ENCODE data around the gene TMEM217.
"Not testable (repeated sequence)": the region's sequence is repeated elsewhere in the genome, so short reads cannot be mapped to it uniquely, and the experiment has no call there.

The TMEM217 gene

DNA sequence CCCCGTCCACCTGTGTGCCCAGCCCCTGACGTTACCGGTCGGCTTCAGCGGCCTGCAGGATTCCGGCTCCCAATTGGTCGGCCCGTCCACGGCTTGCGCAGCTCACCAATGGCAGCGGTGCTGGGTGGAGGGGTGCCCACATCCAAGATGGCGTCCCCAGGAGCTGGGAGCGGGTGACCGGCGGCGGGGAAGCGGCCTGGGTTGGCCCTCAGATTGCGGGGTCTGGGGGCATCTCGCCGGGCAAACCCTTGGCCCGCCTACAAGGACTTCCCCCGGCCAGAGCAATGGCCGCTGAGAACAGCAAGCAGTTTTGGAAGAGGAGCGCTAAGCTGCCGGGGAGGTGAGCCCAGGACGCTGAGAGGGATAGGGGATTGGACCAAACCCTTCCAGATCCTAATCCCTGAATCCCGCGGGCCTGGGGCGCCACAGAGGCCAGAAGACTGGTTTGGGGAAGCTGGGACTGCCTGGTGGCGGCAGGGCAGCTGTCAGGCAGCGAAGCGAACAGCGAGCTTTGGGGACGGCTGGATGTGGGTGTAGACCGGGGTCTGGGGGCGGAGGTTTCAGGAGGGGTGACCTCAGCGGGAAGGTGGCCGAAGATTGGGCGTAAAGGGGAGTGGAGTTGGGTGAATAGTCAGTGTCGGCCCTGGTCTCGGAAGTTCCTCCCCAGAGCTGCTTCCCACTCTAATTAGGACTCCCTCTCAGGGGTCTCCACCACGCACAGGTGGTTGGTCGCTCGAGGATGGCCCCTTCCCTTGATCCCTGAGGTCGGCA is at the start of gene TMEM217, which contains the start of gene TBC1D22B:
TMEM217 (minus strand) TSS at position 511 of the 771 bp plus-strand sequence. CDS start 39,114 bp downstream, outside the sequence.
TBC1D22B (plus strand) TSS at position 139 of the 771 bp plus-strand sequence; CDS start at position 285, 146 bp downstream.
- peak within 1 kb of the TSS; percentile 91 for H3K27ac Mint-ChIP-seq
- no peaks in the 10 kb centered on the region for H3K27me3 Mint-ChIP-seq (ENCODE audit: low read depth)
- H3K9me3 Mint-ChIP-seq = no peaks in the 10 kb centered on the region
- H3K4me1 Mint-ChIP-seq (ENCODE audit: low read depth) = peaks cover 57% of the 10 kb centered on the region
- peaks cover 15% of the 10 kb centered on the region for H3K36me3 Mint-ChIP-seq (ENCODE audit: low read depth)
- peak within 1 kb of the TSS; percentile 92 for H3K4me3 Mint-ChIP-seq

DNA sequence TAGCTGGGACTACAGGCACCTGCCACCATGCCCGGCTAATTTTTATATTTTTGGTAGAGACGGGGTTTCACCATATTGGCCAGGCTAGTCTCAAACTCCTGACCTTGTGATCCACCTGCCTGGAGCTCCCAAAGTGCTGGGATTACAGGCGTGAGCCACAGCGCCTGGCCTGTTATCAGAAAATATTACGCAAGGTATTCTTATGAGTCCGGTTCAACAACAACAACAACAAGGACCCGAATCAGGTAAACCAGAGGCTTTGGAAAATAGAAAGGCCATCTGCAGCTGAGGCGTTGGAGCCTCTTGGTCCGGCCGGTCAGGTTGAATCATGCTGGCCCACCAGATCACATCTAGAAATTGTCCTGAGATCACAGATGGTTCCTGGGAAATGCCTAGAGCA is 49.5 kb upstream of the TMEM217 start:
- peaks cover 37% of the 10 kb centered on the region for H3K4me1 Mint-ChIP-seq (ENCODE audit: low read depth)
- not testable (repeated sequence) for H3K4me3 Mint-ChIP-seq

DNA sequence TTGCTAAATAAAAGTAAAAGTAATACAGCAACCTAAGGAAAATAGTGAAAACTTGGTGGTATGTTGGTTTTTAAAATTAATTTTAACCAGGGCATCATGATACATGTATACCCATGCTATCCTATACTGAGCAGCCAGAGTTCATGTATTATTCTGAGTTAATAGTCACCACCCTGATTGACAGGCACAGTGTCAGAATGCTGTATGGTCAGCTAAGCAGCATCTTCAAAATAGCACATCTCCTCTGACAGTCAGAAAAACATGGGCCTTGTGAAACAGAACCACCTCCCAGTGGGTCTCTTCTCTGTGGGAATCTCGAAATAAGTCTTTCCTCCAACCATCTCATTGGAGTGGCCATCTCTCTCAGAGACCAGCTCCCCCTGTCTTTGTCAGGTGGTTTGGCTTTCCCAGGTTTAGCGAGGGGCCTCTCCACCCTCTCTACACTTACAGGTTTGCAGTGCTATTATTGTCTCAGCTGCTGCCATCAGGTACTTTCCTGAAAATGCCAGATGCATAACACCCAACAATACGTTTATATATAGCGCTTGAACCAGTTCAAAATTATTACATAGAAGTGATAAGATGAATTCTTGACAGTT is 48.8 kb upstream of the TMEM217 start:
- no peaks in the 10 kb centered on the region for H3K9me3 Mint-ChIP-seq
- no peak overlapping the region for H3K4me3 Mint-ChIP-seq
- no peaks in the 10 kb centered on the region for H3K27me3 Mint-ChIP-seq (ENCODE audit: low read depth)
- H3K27ac Mint-ChIP-seq = no peak overlapping the region
- H3K36me3 Mint-ChIP-seq (ENCODE audit: low read depth) = peaks cover 43% of the 10 kb centered on the region
- peaks cover 32% of the 10 kb centered on the region for H3K4me1 Mint-ChIP-seq (ENCODE audit: low read depth)

More for the DNA sequence above, 49.5 kb upstream of the TMEM217 start:
- not testable (repeated sequence) for H3K9me3 Mint-ChIP-seq; H3K27me3 Mint-ChIP-seq (ENCODE audit: low read depth); H3K27ac Mint-ChIP-seq
- peaks cover 37% of the 10 kb centered on the region for H3K36me3 Mint-ChIP-seq (ENCODE audit: low read depth)

- Mint-ChIP-seq H3K27ac (no peak overlapping the region), H3K36me3 (ENCODE audit: low read depth) (peaks cover 49% of the 10 kb centered on the region), H3K4me1 (ENCODE audit: low read depth) (peaks cover 28% of the 10 kb centered on the region), H3K4me3 (no peak overlapping the region), H3K9me3 (no peaks in the 10 kb centered on the region), H3K27me3 (ENCODE audit: low read depth) (no peaks in the 10 kb centered on the region)
These were observed 48.0 kb upstream of the TMEM217 start for GRCh38 chr6:37305841-37306425.

DNA sequence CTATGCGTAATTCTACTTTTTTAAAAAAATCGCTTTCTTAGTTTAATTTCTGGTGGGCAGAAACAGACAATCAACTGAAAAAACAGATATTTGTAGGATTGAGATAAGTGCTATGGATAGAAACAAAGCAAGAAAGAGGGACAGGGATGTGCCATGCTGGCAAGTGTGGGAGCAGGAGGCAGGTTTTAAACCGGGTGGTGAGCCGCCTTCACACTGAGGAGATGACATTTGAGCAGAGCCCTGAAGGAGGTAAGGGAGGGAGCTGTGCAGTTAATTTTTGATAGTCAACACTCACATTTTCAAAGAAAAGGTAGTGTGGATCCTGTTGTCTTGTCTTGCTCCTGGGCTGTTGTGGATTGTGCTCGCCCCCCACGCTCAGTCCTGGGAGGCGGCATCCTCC is 46.8 kb upstream of the TMEM217 start:
- Mint-ChIP-seq H3K36me3 (ENCODE audit: low read depth) (peaks cover 55% of the 10 kb centered on the region), H3K27ac (no peak overlapping the region), H3K27me3 (ENCODE audit: low read depth) (no peaks in the 10 kb centered on the region), H3K9me3 (no peaks in the 10 kb centered on the region), H3K4me3 (no peak overlapping the region), H3K4me1 (ENCODE audit: low read depth) (peaks cover 27% of the 10 kb centered on the region)

DNA sequence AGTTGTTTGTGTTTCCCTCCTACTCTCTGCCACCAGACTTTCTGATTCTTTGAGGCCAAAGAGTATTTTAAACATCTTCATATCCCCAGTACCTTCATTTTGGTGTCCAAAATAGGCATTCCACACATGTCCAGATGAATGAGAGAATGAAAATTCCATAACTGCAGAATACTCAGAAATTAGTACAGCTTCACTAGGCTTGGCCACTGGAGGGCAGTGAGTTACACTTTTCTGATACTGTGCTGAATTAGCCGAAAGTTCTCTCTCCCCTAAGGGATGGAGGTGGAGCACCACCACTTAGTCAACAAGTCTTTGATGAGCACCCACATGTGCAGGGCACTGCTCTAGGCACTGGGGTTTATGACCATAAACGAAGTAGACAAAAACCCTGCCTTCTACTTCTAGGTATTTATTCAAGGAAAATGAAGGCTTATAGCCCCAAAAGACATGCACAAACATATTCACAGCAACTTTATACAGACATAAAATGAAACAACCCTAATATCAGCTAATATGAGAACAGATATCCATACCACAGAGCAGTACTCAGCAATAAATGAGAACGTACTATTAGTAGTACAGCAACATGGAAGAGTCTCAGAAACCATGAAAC is 46.1 kb upstream of the TMEM217 start:
- no peak overlapping the region for H3K4me3 Mint-ChIP-seq
- H3K27me3 Mint-ChIP-seq (ENCODE audit: low read depth) = no peaks in the 10 kb centered on the region
- peak overlapping the region; percentile 17 for H3K27ac Mint-ChIP-seq
- peaks cover 54% of the 10 kb centered on the region for H3K36me3 Mint-ChIP-seq (ENCODE audit: low read depth)
- H3K4me1 Mint-ChIP-seq (ENCODE audit: low read depth) = peaks cover 23% of the 10 kb centered on the region
- H3K9me3 Mint-ChIP-seq = no peaks in the 10 kb centered on the region

DNA sequence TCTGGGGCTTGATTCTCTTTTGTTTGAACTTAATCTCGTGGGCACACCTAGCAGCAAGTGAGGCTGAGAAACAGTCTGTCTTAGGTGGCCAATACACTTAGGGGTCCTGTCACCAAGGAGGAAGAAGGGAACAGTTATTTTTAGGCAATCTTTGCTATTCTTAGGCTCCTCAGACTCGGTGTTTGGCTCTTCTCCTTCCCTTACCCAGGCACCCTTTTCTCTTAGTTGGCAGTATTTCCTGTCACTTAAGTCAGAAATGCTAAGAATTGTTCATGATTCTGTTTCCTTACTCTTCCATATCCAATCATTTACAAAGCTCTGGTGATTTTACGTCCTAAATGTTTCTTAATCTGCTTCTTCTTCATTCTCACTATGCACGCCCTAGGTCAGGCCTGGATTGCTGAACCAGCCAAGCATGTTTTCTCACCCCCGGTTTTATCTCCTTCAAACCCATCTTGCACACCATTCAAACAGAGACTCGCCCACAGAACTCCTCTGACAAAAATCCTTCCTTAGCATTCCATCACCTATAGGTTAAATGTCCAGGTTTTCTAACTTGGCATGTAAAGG is 45.2 kb upstream of the TMEM217 start:
- Mint-ChIP-seq H3K9me3 (no peaks in the 10 kb centered on the region), H3K27me3 (ENCODE audit: low read depth) (no peaks in the 10 kb centered on the region), H3K36me3 (ENCODE audit: low read depth) (peaks cover 52% of the 10 kb centered on the region), H3K4me1 (ENCODE audit: low read depth) (peaks cover 20% of the 10 kb centered on the region), H3K27ac (no peak overlapping the region), H3K4me3 (no peak overlapping the region)

DNA sequence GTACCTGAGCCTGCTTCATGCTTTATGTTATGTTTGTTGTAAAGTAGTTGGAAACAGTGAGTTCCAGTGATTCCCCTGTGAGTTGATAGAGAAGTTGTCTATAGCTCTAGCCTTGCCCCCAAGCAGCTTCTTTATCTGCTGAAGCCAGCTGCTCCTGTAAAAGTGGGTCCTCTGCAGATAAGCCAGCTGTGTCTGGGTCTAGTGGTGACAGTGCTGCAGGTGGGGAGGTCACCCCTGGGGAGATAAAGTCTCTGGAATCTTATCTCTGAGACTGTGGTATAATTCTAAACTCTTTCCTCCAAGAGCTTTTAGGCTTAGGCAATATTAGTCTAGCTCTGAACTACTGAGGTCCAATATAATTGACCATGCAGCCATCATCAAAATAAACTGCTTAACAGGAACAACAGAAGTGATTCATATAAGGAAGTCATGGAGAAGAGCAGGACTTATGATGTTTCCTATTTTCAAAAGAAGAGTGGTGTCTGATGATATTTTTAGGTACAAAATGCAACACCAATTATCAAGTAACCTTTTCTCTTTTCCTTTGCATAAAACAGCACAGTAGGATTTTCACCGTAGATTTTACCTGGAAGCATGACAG is 44.2 kb upstream of the TMEM217 start:
- Mint-ChIP-seq H3K9me3 (no peaks in the 10 kb centered on the region), H3K27ac (no peak overlapping the region), H3K4me3 (no peak overlapping the region), H3K4me1 (ENCODE audit: low read depth) (peaks cover 16% of the 10 kb centered on the region), H3K36me3 (ENCODE audit: low read depth) (peaks cover 58% of the 10 kb centered on the region), H3K27me3 (ENCODE audit: low read depth) (no peaks in the 10 kb centered on the region)

DNA sequence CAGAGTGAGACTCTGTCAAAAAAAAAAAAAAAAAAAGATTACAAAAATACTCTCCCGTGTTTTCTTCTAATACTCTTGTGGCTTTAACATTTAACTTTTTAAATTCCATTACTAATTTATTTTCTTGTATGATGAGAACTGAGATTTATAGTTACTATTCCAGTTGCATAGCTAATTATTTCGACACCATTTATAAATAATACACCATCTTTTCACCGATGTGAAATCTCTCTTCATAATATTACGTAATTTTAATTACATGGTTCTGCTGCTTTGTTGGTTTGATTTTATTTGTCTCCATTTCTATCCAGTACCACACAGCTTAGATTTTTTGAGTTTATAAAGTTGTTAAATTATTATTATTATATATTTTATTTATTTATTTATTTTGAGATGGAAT is 42.0 kb upstream of the TMEM217 start:
- no peaks in the 10 kb centered on the region for H3K9me3 Mint-ChIP-seq
- peaks cover 64% of the 10 kb centered on the region for H3K36me3 Mint-ChIP-seq (ENCODE audit: low read depth)
- H3K4me3 Mint-ChIP-seq = no peak overlapping the region
- no peak overlapping the region for H3K27ac Mint-ChIP-seq
- H3K27me3 Mint-ChIP-seq (ENCODE audit: low read depth) = no peaks in the 10 kb centered on the region
- H3K4me1 Mint-ChIP-seq (ENCODE audit: low read depth) = peaks cover 20% of the 10 kb centered on the region

DNA sequence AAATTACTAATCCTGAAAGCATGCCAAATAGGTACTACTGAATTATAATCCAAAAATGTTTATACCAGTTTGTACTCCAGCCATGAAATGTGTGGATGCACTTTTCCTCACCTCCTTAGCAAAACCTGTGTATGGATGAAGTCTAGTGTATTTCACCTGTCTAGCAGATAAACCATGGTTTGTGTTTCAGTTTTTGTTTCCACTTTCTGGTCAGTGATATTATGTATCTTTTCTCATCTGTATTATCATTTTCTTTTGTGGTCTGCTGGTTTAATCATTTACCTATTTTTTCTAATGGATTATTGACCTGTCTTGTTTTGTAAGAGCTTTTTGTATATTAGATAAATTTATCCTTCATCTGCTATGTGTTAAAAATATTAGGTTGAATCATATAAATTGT is 41.0 kb upstream of the TMEM217 start:
- Mint-ChIP-seq H3K4me1 (ENCODE audit: low read depth) (peaks cover 16% of the 10 kb centered on the region), H3K27ac (no peak overlapping the region), H3K9me3 (no peaks in the 10 kb centered on the region), H3K36me3 (ENCODE audit: low read depth) (peaks cover 56% of the 10 kb centered on the region), H3K4me3 (no peak overlapping the region), H3K27me3 (ENCODE audit: low read depth) (no peaks in the 10 kb centered on the region)

DNA sequence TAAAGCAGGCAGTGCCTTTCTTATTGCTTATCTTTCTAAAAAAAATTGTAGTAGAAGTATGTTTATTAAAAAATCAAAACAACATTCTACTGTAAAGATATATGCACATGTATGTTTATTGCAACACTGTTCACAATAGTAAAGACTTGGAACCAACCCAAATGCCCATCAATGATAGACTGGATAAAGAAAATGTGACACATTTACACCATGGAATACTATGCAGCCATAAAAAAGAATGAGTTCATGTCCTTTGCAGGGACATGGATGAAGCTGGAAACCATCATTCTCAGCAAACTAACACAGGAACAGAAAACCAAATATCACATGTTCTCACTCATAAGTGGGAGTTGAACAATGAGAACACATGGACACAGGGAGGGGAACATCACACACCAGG is 39.7 kb upstream of the TMEM217 start:
- not testable (repeated sequence) for H3K27me3 Mint-ChIP-seq (ENCODE audit: low read depth); H3K9me3 Mint-ChIP-seq; H3K4me3 Mint-ChIP-seq; H3K27ac Mint-ChIP-seq; H3K4me1 Mint-ChIP-seq (ENCODE audit: low read depth)
- H3K36me3 Mint-ChIP-seq (ENCODE audit: low read depth) = peaks cover 53% of the 10 kb centered on the region

DNA sequence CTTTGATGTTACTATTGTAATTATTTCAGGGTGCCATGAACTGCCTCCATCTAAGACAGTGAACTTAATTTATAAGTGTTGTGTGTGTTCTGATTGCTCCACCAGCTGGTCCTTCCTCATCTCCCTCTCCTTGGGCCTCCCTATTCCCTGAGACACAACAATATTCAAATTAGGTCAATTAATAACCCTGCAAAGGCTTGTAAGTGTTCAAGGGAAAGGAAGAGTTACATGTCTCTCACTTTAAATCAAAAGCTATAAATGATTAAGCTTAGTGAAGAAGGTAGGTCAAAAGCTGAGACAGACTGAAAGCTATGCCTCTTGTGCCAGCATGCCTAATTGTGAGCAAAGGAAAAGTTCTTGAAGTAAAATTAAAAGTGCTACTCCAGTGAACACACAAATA is 35.5 kb upstream of the TMEM217 start:
- H3K9me3 Mint-ChIP-seq = no peaks in the 10 kb centered on the region

GRCh38 chr6:37289931-37290330 is 32.0 kb upstream of the TMEM217 start:
- no peaks in the 10 kb centered on the region for H3K9me3 Mint-ChIP-seq
- H3K4me3 Mint-ChIP-seq = peak overlapping the region; percentile 70
- H3K27me3 Mint-ChIP-seq (ENCODE audit: low read depth) = no peaks in the 10 kb centered on the region
- peak overlapping the region; percentile 94 for H3K27ac Mint-ChIP-seq
- H3K4me1 Mint-ChIP-seq (ENCODE audit: low read depth) = peaks cover 39% of the 10 kb centered on the region
- peaks cover 46% of the 10 kb centered on the region for H3K36me3 Mint-ChIP-seq (ENCODE audit: low read depth)

More for the DNA sequence above, 35.5 kb upstream of the TMEM217 start:
- H3K36me3 Mint-ChIP-seq (ENCODE audit: low read depth) = peaks cover 52% of the 10 kb centered on the region
- H3K27ac Mint-ChIP-seq = peak overlapping the region; percentile 34
- H3K4me3 Mint-ChIP-seq = no peak overlapping the region
- H3K4me1 Mint-ChIP-seq (ENCODE audit: low read depth) = peaks cover 33% of the 10 kb centered on the region
- no peaks in the 10 kb centered on the region for H3K27me3 Mint-ChIP-seq (ENCODE audit: low read depth)

GRCh38 chr6:37288247-37288646 is 30.3 kb upstream of the TMEM217 start:
- peaks cover 54% of the 10 kb centered on the region for H3K36me3 Mint-ChIP-seq (ENCODE audit: low read depth)

More at GRCh38 chr6:37288247-37288646, 30.3 kb upstream of the TMEM217 start:
- Mint-ChIP-seq H3K9me3 (no peaks in the 10 kb centered on the region), H3K27ac (peak overlapping the region; percentile 27), H3K4me1 (ENCODE audit: low read depth) (peaks cover 43% of the 10 kb centered on the region), H3K4me3 (no peak overlapping the region), H3K27me3 (ENCODE audit: low read depth) (no peaks in the 10 kb centered on the region)
